GM23338 (cell line): ENCODE measurements around the gene KCNT1.

Experiments
- CTCF ChIP-seq, 2 experiments: fragments of 200-600 bp in 1 of 2; sonication (generic) in 1 of 2; conservative IDR thresholded peaks; 2 replicates each; pipeline versions ENCODE4 v1.5.1 to v1.6.1; 2016 to 2017; ENCODE audit warnings: antibody characterized with exemption in 2 of 2, low read depth in 2 of 2, mild to moderate bottlenecking in 2 of 2, moderate library complexity in 1 of 2
- EZH2 ChIP-seq: fragments of 200-600 bp; sonication (generic); IDR thresholded peaks from one replicate; pipeline ENCODE4 v1.8.0; 2017; ENCODE audit warnings: antibody characterized with exemption, mild to moderate bottlenecking, low read depth; ENCODE audit not compliant: unreplicated experiment
- EZH2phosphoT487 ChIP-seq: fragments of 200-600 bp; sonication (generic); IDR thresholded peaks from one replicate; pipeline ENCODE4 v1.8.1; 2018; ENCODE audit warnings: antibody characterized with exemption; ENCODE audit not compliant: unreplicated experiment
- POLR2AphosphoS5 ChIP-seq: IDR thresholded peaks from 2 replicates; pipeline ENCODE4 v1.6.1; 2016; ENCODE audit warnings: antibody characterized with exemption, low read depth

- TF ChIP-seq CTCF (conservative IDR thresholded peaks at IDR 0.05; ENCODE audit: low read depth in 2 of 2) (no peak), EZH2phosphoT487 (no peak), EZH2 (no peak), POLR2AphosphoS5 (no peak)
Measured at GRCh38 chr9:135810806-135811575, 109.0 kb downstream of the KCNT1 start.
